ENCODE measurements around the gene KLK8.

The KLK8 gene

GRCh38 chr19:50968716-50969412 lies 32.5 kb downstream of the KLK8 start:
- Histone ChIP-seq H3K36me3 (no peaks in the 10 kb centered on the region), H3K4me1 (ENCODE audit: control insufficient read depth in 1 of 2, insufficient read depth in 1 of 2, low read depth in 1 of 2, low read length in 1 of 2) (no peaks in the 10 kb centered on the region), H3K27ac (no peak overlapping the region), H3K9me3 (no peaks in the 10 kb centered on the region), H3K27me3 (peaks cover 30% of the 10 kb centered on the region), H3K4me3 (ENCODE audit: low read depth in 1 of 2, low read length in 1 of 2) (no peak overlapping the region)
- no peak for TF ChIP-seq CTCF (IDR thresholded peaks at IDR 0.05)

- no peaks in the 10 kb centered on the region for H3K9me3 ChIP-seq
- TF ChIP-seq CTCF (IDR thresholded peaks at IDR 0.05) = no peak
- no peaks in the 10 kb centered on the region for H3K4me1 ChIP-seq (ENCODE audit: control insufficient read depth in 1 of 2, insufficient read depth in 1 of 2, low read depth in 1 of 2, low read length in 1 of 2)
- H3K27ac ChIP-seq = no peak overlapping the region
- H3K36me3 ChIP-seq = no peaks in the 10 kb centered on the region
- H3K4me3 ChIP-seq (ENCODE audit: low read depth in 1 of 2, low read length in 1 of 2) = no peak overlapping the region
- peaks cover 30% of the 10 kb centered on the region for H3K27me3 ChIP-seq
Observed at GRCh38 chr19:50967929-50968715, 33.3 kb downstream of the KLK8 start.

GRCh38 chr19:50964266-50964665 lies 37.1 kb downstream of the KLK8 start:
- no peak for TF ChIP-seq CTCF (IDR thresholded peaks at IDR 0.05)
- Histone ChIP-seq H3K4me3 (ENCODE audit: low read depth in 1 of 2, low read length in 1 of 2) (no peak overlapping the region), H3K27me3 (peaks cover 19% of the 10 kb centered on the region), H3K36me3 (no peaks in the 10 kb centered on the region), H3K4me1 (ENCODE audit: control insufficient read depth in 1 of 2, insufficient read depth in 1 of 2, low read depth in 1 of 2, low read length in 1 of 2) (no peaks in the 10 kb centered on the region), H3K27ac (no peak overlapping the region), H3K9me3 (no peaks in the 10 kb centered on the region)

- Histone ChIP-seq H3K27ac (no peak overlapping the region), H3K9me3 (no peaks in the 10 kb centered on the region), H3K27me3 (peaks cover 11% of the 10 kb centered on the region), H3K4me3 (ENCODE audit: low read depth in 1 of 2, low read length in 1 of 2) (no peak overlapping the region), H3K36me3 (no peaks in the 10 kb centered on the region), H3K4me1 (ENCODE audit: control insufficient read depth in 1 of 2, insufficient read depth in 1 of 2, low read depth in 1 of 2, low read length in 1 of 2) (no peaks in the 10 kb centered on the region)
- no peak for TF ChIP-seq CTCF (IDR thresholded peaks at IDR 0.05)
Observed at GRCh38 chr19:50963381-50963780, 38.0 kb downstream of the KLK8 start.

GRCh38 chr19:50962245-50962644 lies 39.2 kb downstream of the KLK8 start:
- H3K9me3 ChIP-seq = no peaks in the 10 kb centered on the region
- H3K27me3 ChIP-seq = peaks cover 3% of the 10 kb centered on the region
- no peak overlapping the region for H3K4me3 ChIP-seq (ENCODE audit: low read depth in 1 of 2, low read length in 1 of 2)
- TF ChIP-seq CTCF (IDR thresholded peaks at IDR 0.05) = no peak
- no peaks in the 10 kb centered on the region for H3K36me3 ChIP-seq
- H3K27ac ChIP-seq = no peak overlapping the region
- H3K4me1 ChIP-seq (ENCODE audit: control insufficient read depth in 1 of 2, insufficient read depth in 1 of 2, low read depth in 1 of 2, low read length in 1 of 2) = no peaks in the 10 kb centered on the region

All from neutrophil (primary cell).